HL-60 (cell line): Measurements from ENCODE around the gene SNAPC4.

Experiments used
- DNase-seq, 2 experiments: peaks; one replicate each; pipeline ENCODE4 v3.0.0-alpha.2; 2010 to 2020; ENCODE audit warnings: low read depth in 1 of 2, low spot score in 1 of 2
- H3K27ac ChIP-seq: fragments of 250-450 bp; sonication (Bioruptor Pico); replicated peaks from 2 replicates; pipeline ENCODE4 v1.5.1; 2020; ENCODE audit warnings: mild to moderate bottlenecking, moderate library complexity
- H3K27me3 ChIP-seq: fragments of 250-450 bp; sonication (Bioruptor Pico); 2 replicates; pipeline ENCODE4 v1.5.1; 2021; ENCODE audit warnings: mild to moderate bottlenecking, moderate library complexity; ENCODE audit not compliant: insufficient read depth, poor library complexity, severe bottlenecking
- H3K4me3 ChIP-seq: replicated peaks from 2 replicates; pipeline ENCODE4 v1.5.1; 2011; ENCODE audit warnings: mild to moderate bottlenecking, control low read depth, low read length; ENCODE audit not compliant: insufficient read depth
- GABPA ChIP-seq: IDR thresholded peaks from 2 replicates; pipeline ENCODE4 v1.6.1; 2012; ENCODE audit warnings: low read depth
- POLR2AphosphoS5 ChIP-seq: IDR thresholded peaks from 2 replicates; pipeline ENCODE4 v1.6.1; 2012; ENCODE audit warnings: low read depth
- SPI1 ChIP-seq: IDR thresholded peaks from 2 replicates; pipeline ENCODE4 v1.6.1; 2012; ENCODE audit warnings: low read depth, mild to moderate bottlenecking, borderline replicate concordance
- TF ChIP-seq, protein P1 (sequence below): IDR thresholded peaks from 2 replicates; pipeline ENCODE4 v1.6.1; 2012; ENCODE audit warnings: low read depth; ENCODE audit not compliant: insufficient replicate concordance
- TF ChIP-seq, protein P2 (sequence below): IDR thresholded peaks from one replicate; pipeline ENCODE4 v1.5.1; 2011; ENCODE audit warnings: low read length, control low read depth, inconsistent platforms; ENCODE audit not compliant: insufficient read depth

Gene SNAPC4

GRCh38 chr9:136391737-136392537 is 8.0 kb downstream of the SNAPC4 start:
- H3K4me3 ChIP-seq = no peak overlapping the region
- H3K27ac ChIP-seq = no peak overlapping the region
- no peak for DNase-seq
- TF ChIP-seq POLR2AphosphoS5 = no peak
- TF ChIP-seq, protein P1, sequence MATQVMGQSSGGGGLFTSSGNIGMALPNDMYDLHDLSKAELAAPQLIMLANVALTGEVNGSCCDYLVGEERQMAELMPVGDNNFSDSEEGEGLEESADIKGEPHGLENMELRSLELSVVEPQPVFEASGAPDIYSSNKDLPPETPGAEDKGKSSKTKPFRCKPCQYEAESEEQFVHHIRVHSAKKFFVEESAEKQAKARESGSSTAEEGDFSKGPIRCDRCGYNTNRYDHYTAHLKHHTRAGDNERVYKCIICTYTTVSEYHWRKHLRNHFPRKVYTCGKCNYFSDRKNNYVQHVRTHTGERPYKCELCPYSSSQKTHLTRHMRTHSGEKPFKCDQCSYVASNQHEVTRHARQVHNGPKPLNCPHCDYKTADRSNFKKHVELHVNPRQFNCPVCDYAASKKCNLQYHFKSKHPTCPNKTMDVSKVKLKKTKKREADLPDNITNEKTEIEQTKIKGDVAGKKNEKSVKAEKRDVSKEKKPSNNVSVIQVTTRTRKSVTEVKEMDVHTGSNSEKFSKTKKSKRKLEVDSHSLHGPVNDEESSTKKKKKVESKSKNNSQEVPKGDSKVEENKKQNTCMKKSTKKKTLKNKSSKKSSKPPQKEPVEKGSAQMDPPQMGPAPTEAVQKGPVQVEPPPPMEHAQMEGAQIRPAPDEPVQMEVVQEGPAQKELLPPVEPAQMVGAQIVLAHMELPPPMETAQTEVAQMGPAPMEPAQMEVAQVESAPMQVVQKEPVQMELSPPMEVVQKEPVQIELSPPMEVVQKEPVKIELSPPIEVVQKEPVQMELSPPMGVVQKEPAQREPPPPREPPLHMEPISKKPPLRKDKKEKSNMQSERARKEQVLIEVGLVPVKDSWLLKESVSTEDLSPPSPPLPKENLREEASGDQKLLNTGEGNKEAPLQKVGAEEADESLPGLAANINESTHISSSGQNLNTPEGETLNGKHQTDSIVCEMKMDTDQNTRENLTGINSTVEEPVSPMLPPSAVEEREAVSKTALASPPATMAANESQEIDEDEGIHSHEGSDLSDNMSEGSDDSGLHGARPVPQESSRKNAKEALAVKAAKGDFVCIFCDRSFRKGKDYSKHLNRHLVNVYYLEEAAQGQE = no peak
- TF ChIP-seq GABPA = no peak
- TF ChIP-seq, protein P2, sequence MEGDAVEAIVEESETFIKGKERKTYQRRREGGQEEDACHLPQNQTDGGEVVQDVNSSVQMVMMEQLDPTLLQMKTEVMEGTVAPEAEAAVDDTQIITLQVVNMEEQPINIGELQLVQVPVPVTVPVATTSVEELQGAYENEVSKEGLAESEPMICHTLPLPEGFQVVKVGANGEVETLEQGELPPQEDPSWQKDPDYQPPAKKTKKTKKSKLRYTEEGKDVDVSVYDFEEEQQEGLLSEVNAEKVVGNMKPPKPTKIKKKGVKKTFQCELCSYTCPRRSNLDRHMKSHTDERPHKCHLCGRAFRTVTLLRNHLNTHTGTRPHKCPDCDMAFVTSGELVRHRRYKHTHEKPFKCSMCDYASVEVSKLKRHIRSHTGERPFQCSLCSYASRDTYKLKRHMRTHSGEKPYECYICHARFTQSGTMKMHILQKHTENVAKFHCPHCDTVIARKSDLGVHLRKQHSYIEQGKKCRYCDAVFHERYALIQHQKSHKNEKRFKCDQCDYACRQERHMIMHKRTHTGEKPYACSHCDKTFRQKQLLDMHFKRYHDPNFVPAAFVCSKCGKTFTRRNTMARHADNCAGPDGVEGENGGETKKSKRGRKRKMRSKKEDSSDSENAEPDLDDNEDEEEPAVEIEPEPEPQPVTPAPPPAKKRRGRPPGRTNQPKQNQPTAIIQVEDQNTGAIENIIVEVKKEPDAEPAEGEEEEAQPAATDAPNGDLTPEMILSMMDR = no peak
- TF ChIP-seq SPI1 = no peak
- H3K27me3 ChIP-seq = no peaks in the 10 kb centered on the region

DNA sequence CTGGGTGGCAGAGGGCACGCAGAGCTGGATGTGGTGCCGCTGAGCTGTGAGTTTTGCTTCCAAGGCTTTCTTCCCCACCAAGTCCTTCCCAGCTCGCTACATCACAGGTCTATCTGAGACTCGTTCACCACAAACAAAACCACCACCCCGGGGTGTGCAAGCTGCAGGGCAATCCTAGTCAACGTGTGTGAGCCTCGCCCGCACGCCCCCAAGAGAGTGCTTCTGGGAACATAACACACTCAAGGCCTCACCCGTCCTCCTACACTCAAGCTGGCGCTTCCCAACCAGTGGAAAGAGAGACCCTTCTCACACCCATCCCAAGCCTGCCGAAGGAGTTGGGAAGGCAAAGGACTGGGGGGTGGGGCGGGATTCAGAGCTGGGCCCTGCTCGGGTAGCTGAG is 10.6 kb downstream of the SNAPC4 start:
- no peak overlapping the region for H3K4me3 ChIP-seq
- no peaks in the 10 kb centered on the region for H3K27me3 ChIP-seq
- TF ChIP-seq POLR2AphosphoS5 (no peak), SPI1 (no peak), GABPA (no peak)
- TF ChIP-seq, protein P1 = no peak
- TF ChIP-seq, protein P2 = no peak
- H3K27ac ChIP-seq = no peak overlapping the region
- no peak for DNase-seq

- H3K27me3 ChIP-seq = no peaks in the 10 kb centered on the region
- TF ChIP-seq, protein P2 = no peak
- H3K27ac ChIP-seq = no peak overlapping the region
- DNase-seq = no peak
- no peak overlapping the region for H3K4me3 ChIP-seq
Observed at GRCh38 chr9:136387217-136387616, 12.8 kb downstream of the SNAPC4 start.

DNA sequence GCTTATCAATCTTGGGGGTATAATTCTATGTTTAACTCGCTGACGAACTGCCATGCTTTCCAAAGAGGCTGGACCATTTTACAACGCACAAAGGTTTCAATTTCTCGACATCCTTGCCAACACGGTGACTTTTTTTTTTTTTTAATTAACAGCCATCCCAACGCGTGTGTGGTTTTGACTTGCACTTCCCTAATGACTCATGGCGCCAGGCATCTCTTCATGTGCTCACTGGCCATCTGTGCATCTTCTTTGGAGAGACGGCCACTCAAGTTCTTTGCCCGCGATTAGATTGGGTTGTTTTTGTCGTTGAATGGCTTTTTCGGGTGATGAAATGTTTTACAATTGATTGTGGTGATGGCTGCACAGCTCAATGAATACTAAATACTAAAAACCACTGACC is 14.0 kb downstream of the SNAPC4 start:
- Histone ChIP-seq H3K27ac (peak overlapping the region; percentile 18; the same call in 1 of the 2 replicates), H3K4me3 (no peak overlapping the region), H3K27me3 (no peaks in the 10 kb centered on the region)
- TF ChIP-seq, protein P1 = no peak
- TF ChIP-seq SPI1 = peak; percentile 69; the same call in 1 of the 2 replicates
- peak in 1 of 2 experiments; percentile 67 for DNase-seq
